Spleen (tissue), 7 donors: ENCODE measurements around the gene CHL1.

ENCODE experiments used
- POLR2A ChIP-seq, 3 donors: fragments of 450-650 bp; IDR thresholded peaks; one replicate each; pipeline ENCODE4 v1.5.1; 2017; ENCODE audit warnings: antibody characterized with exemption in 3 of 3, mild to moderate bottlenecking in 1 of 3
- POLR2AphosphoS5 ChIP-seq, 3 donors: sonication (generic); formaldehyde crosslinking; IDR thresholded peaks; one replicate each; pipeline ENCODE4 v1.5.1; 2017; ENCODE audit warnings: antibody characterized with exemption in 3 of 3
- TF ChIP-seq, protein P1 (sequence below), 11 experiments: fragments of 200-600 bp in 7 of 11; fragments of 450-650 bp in 4 of 11; sonication (generic) in 4 of 11; IDR thresholded peaks in 8 of 11; conservative IDR thresholded peaks in 3 of 11; 1 replicate in 7 of 11; 2 replicates in 4 of 11; pipeline versions ENCODE4 v1.4.0 to v1.8.0; 2016 to 2021; ENCODE audit warnings: antibody characterized with exemption in 11 of 11, inconsistent platforms in 4 of 11, mild to moderate bottlenecking in 1 of 11
- donor health status: DM: no; HTN: no; CAD: no; lungs with moderate emphysema.
- donor health status: DM: no; HTN: no; CAD: no.
- donor health status: DM: no; HTN: no; CAD: no.

DNA sequence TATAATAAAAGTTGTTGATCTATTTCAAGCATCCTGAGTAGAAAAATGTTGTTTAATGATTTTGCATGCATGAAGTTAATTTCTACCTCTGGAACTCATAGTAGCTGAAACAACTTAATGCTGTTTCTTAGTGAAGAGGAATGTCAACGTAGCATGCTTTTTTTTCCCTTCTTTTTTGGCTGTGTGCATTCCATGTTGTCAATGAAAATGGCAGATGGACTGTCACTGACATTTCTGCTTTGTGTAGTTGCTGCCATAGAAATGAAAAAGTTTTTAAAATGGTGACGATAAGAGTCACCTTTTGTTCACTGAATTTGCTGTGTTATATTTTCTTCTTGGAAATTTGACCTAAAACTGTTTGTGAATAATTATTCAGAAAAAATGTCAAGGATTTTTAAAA is 116.3 kb downstream of the CHL1 start:
- TF ChIP-seq, protein P1, sequence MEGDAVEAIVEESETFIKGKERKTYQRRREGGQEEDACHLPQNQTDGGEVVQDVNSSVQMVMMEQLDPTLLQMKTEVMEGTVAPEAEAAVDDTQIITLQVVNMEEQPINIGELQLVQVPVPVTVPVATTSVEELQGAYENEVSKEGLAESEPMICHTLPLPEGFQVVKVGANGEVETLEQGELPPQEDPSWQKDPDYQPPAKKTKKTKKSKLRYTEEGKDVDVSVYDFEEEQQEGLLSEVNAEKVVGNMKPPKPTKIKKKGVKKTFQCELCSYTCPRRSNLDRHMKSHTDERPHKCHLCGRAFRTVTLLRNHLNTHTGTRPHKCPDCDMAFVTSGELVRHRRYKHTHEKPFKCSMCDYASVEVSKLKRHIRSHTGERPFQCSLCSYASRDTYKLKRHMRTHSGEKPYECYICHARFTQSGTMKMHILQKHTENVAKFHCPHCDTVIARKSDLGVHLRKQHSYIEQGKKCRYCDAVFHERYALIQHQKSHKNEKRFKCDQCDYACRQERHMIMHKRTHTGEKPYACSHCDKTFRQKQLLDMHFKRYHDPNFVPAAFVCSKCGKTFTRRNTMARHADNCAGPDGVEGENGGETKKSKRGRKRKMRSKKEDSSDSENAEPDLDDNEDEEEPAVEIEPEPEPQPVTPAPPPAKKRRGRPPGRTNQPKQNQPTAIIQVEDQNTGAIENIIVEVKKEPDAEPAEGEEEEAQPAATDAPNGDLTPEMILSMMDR (IDR thresholded peaks at IDR 0.05 in 8 of 11, conservative IDR thresholded peaks at IDR 0.05 in 3 of 11) = no peak
- no peak for TF ChIP-seq POLR2A (IDR thresholded peaks at IDR 0.05)
- no peak for TF ChIP-seq POLR2AphosphoS5 (IDR thresholded peaks at IDR 0.05)
